ENCODE results near the gene FGF2.

- TF ChIP-seq CTCF (IDR thresholded peaks at IDR 0.05) (no peak), EZH2 (IDR thresholded peaks at IDR 0.05; ENCODE audit: borderline replicate concordance, insufficient read depth, low read depth, low read length, poor library complexity, severe bottlenecking) (no peak)
Measured at GRCh38 chr4:122830426-122831095, 3.9 kb downstream of the FGF2 start.
